ENCODE measurements around the gene PUS10. TPM values are rescaled to one million over a fixed set of nuclear protein-coding genes. Genes with fewer than 3 reads are reported as not detected.

The PUS10 gene
- total and polyA plus RNA-seq, 2 of the 8 experiments (the other 6 are each of a cell fraction or from before 2014, with no cell fraction given) = 1.3 to 3.1 TPM

- Histone ChIP-seq H3K36me3 (ENCODE audit: control insufficient read depth in 2 of 4, insufficient read depth in 4 of 4, low read length in 3 of 4) (no peaks in the 10 kb centered on the region), H2BK12ac (ENCODE audit: low read depth, low read length) (no peak overlapping the region), H4K91ac (replicated peaks; ENCODE audit: insufficient read length, low read length) (no peak overlapping the region), H3K23ac (ENCODE audit: insufficient read length) (no peak overlapping the region), H3K79me2 (ENCODE audit: control insufficient read depth in 1 of 2, insufficient read depth in 2 of 2, low read length in 2 of 2) (no peaks in the 10 kb centered on the region), H3K18ac (ENCODE audit: extremely low read depth, low read length) (no peak overlapping the region), H3K4me1 (replicated peaks in 1 of 4; ENCODE audit: control insufficient read depth in 3 of 4, insufficient read depth in 4 of 4, low read length in 3 of 4) (no peaks in the 10 kb centered on the region), H3K23me2 (ENCODE audit: low read depth, low read length) (no peaks in the 10 kb centered on the region; the same call in 1 of the 2 replicates), H2BK15ac (ENCODE audit: low read length) (no peak overlapping the region), H3K4me2 (ENCODE audit: insufficient read depth in 1 of 2, low read depth in 2 of 2, low read length in 2 of 2) (no peak overlapping the region), H3K4ac (replicated peaks; ENCODE audit: insufficient read length, low read depth, low read length) (no peak overlapping the region), H3K4me3 (ENCODE audit: extremely low read depth in 1 of 4, insufficient read depth in 2 of 4, low read depth in 3 of 4, low read length in 4 of 4) (no peak overlapping the region), H3K14ac (ENCODE audit: insufficient read length) (no peak overlapping the region), H2BK5ac (ENCODE audit: low read depth, low read length) (no peak overlapping the region), H4K20me1 (replicated peaks in 1 of 2; ENCODE audit: control insufficient read depth in 1 of 2, insufficient read depth in 2 of 2, low read length in 2 of 2) (no peaks in the 10 kb centered on the region), H2AFZ (ENCODE audit: low read length) (no peak overlapping the region), H2BK120ac (replicated peaks; ENCODE audit: low read depth, low read length) (no peak overlapping the region), H2AK5ac (ENCODE audit: low read depth, low read length) (no peak overlapping the region), H4K5ac (ENCODE audit: insufficient read length, low read depth, low read length) (no peak overlapping the region), H3K79me1 (ENCODE audit: low read depth, low read length) (no peaks in the 10 kb centered on the region), H4K8ac (ENCODE audit: extremely low read depth, insufficient read depth, low read length) (no peak overlapping the region), H2BK20ac (ENCODE audit: low read length) (no peak overlapping the region), H3K27me3 (replicated peaks in 1 of 4; ENCODE audit: control insufficient read depth in 3 of 4, extremely low read depth in 1 of 4, insufficient read depth in 3 of 4, low read length in 3 of 4) (no peaks in the 10 kb centered on the region), H3K56ac (replicated peaks; ENCODE audit: insufficient read length, low read depth, low read length) (no peak overlapping the region), H3K9ac (replicated peaks in 1 of 4; ENCODE audit: extremely low read depth in 1 of 4, low read depth in 3 of 4, low read length in 3 of 4) (no peak overlapping the region), H3K9me3 (ENCODE audit: insufficient read depth in 2 of 2, low read depth in 1 of 2, low read length in 1 of 2) (no peaks in the 10 kb centered on the region), H3K27ac (ENCODE audit: low read depth, low read length) (no peak overlapping the region)
- 77% methylated on average over 2 of the region's 2 CpGs; no CpG with 5 or more reads in 1 of the 2 experiments for WGBS, 2 experiments (ENCODE audit: extremely low coverage in 1 of 2, insufficient coverage in 1 of 2, insufficient read length in 1 of 2, insufficient replicate concordance in 2 of 2, low coverage in 1 of 2, low lambda C conversion rate in 2 of 2, missing lambda C conversion rate in 1 of 2)
- ChIA-PET CTCF (ENCODE audit: partially characterized antibody) (no interaction called here), POLR2A (ENCODE audit: partially characterized antibody) (interaction anchor here (0.6 kb wide), 1 partner anchor 632 kb away, joined by 3 read pairs; no protein-coding TSS in a partner anchor)
- FAIRE-seq = no peak
- TF ChIP-seq SRF (IDR thresholded peaks at IDR 0.05; ENCODE audit: low read depth, low read length) (no peak), BCL11A (IDR thresholded peaks at IDR 0.05; ENCODE audit: low read depth in 2 of 2, low read length in 2 of 2) (no peak), USF2 (IDR thresholded peaks at IDR 0.05; ENCODE audit: low read length) (no peak), ASH2L (IDR thresholded peaks at IDR 0.05; ENCODE audit: low read length) (no peak), TCF12 (IDR thresholded peaks at IDR 0.05; ENCODE audit: low read depth, low read length) (no peak), RBBP5 (IDR thresholded peaks at IDR 0.05; ENCODE audit: borderline replicate concordance, low read depth, low read length) (no peak)
- DNase-seq (ENCODE audit: low read depth in 1 of 2, low spot score in 2 of 2) = no peak
Measured at GRCh38 chr2:60945341-60945740, 72.7 kb downstream of the PUS10 start.
